K562 (cell line): ENCODE measurements around the gene HOXC10. TPM values are rescaled to one million over a fixed set of nuclear protein-coding genes. Genes with fewer than 3 reads are reported as not detected.

ENCODE experiments used
- ADNP ChIP-seq: fragments of 200-800 bp; sonication (Bioruptor generic); IDR thresholded peaks from 2 replicates; pipeline ENCODE4 v1.6.1; 2016; ENCODE audit warnings: missing genetic modification characterization, missing compliant biosample characterization
- BCLAF1 ChIP-seq, 2 experiments: fragments of 450-650 bp in 1 of 2; IDR thresholded peaks; 2 replicates each; pipeline ENCODE4 v1.6.1; 2011 to 2017; ENCODE audit warnings: low read depth in 2 of 2, antibody characterized with exemption in 1 of 2, borderline replicate concordance in 1 of 2, low read length in 1 of 2, mild to moderate bottlenecking in 1 of 2, mixed read lengths in 1 of 2; ENCODE audit not compliant: control insufficient read depth in 1 of 2
- GTF2F1 ChIP-seq: IDR thresholded peaks from 2 replicates; pipeline ENCODE4 v1.6.1; 2011; ENCODE audit warnings: low read depth, low read length, improper control_type of control experiment
- HMGXB4 ChIP-seq: sonication (generic); formaldehyde crosslinking; IDR thresholded peaks from 2 replicates; pipeline ENCODE4 v1.8.1; 2023; ENCODE audit warnings: mild to moderate bottlenecking, missing genetic modification reagents
- KLF16 ChIP-seq: IDR thresholded peaks from 2 replicates; pipeline ENCODE4 v1.6.1; 2016; ENCODE audit warnings: antibody characterized with exemption
- NFE2L1 ChIP-seq: fragments of 450-650 bp; IDR thresholded peaks from 2 replicates; pipeline ENCODE4 v1.6.1; 2016; ENCODE audit warnings: missing genetic modification characterization, low read depth, mild to moderate bottlenecking, missing compliant biosample characterization, moderate library complexity, borderline replicate concordance
- PBX2 ChIP-seq, 2 experiments: IDR thresholded peaks in 1 of 2; conservative IDR thresholded peaks in 1 of 2; 2 replicates each; pipeline ENCODE4 v1.6.1; 2016; ENCODE audit warnings: low read depth in 2 of 2, mild to moderate bottlenecking in 1 of 2, missing compliant biosample characterization in 1 of 2, missing genetic modification characterization in 1 of 2, moderate library complexity in 1 of 2
- RAD51 ChIP-seq: fragments of 450-650 bp; IDR thresholded peaks from 2 replicates; pipeline ENCODE4 v1.7.1; 2016; ENCODE audit warnings: low read depth, mild to moderate bottlenecking, borderline replicate concordance
- SMARCB1 ChIP-seq: IDR thresholded peaks from 2 replicates; pipeline ENCODE4 v1.6.1; 2011; ENCODE audit warnings: improper control_type of control experiment, low read depth; ENCODE audit not compliant: insufficient read length
- ZKSCAN3 ChIP-seq: fragments of 250-450 bp; sonication (Bioruptor Pico); IDR thresholded peaks from 2 replicates; pipeline ENCODE4 v1.4.0; 2020
- ZMIZ1 ChIP-seq, 2 experiments: fragments of 150-350 bp in 1 of 2; IDR thresholded peaks; 2 replicates each; pipeline ENCODE4 v1.6.1; 2012 to 2016; ENCODE audit warnings: low read depth in 2 of 2, low read length in 2 of 2, mild to moderate bottlenecking in 1 of 2, moderate library complexity in 1 of 2
- ZNF124 ChIP-seq: sonication (generic); formaldehyde crosslinking; IDR thresholded peaks from 2 replicates; pipeline ENCODE4 v1.8.1; 2022; ENCODE audit warnings: missing genetic modification reagents
- ZNF217 ChIP-seq: sonication (generic); formaldehyde crosslinking; IDR thresholded peaks from 2 replicates; pipeline ENCODE4 v1.8.0; 2022; ENCODE audit warnings: mild to moderate bottlenecking, missing genetic modification reagents
- ZNF23 ChIP-seq: fragments of 250-450 bp; sonication (Bioruptor Pico); IDR thresholded peaks from 2 replicates; pipeline ENCODE4 v1.4.0; 2020; ENCODE audit warnings: mild to moderate bottlenecking
- ZNF239 ChIP-seq: fragments of 250-450 bp; sonication (Bioruptor Pico); IDR thresholded peaks from 2 replicates; pipeline ENCODE4 v1.4.0; 2020; ENCODE audit warnings: mild to moderate bottlenecking
- polyA plus RNA-seq, 8 experiments: library from polyadenylated mRNA; depleted of rRNA in 4 of 8; stranded (reverse) in 5 of 8; unstranded in 3 of 8; fragments of >200 nt; fragmentation: Nextera tagmentation in 2 of 8; fragmentation: Illumina TruSeq in 1 of 8; extraction: Ambion mirVana in 2 of 8; extraction: Trizol in 1 of 8; gene quantifications; 2 replicates each; pipeline versions ENCODE4 v1.2.1 to v1.2.3, GENCODE V29; 2011 to 2014; ENCODE audit warnings: inconsistent platforms in 1 of 8, missing spikeins in 1 of 8
- total RNA-seq, 7 experiments: library from RNA; depleted of rRNA in 6 of 7; stranded (reverse); fragments of >200 nt in 6 of 7; fragmentation: Illumina TruSeq in 2 of 7; extraction: Trizol in 2 of 7; gene quantifications; 2 replicates each; pipeline versions ENCODE4 v1.2.1 to v1.2.3, GENCODE V29; 2011 to 2021; ENCODE audit warnings: low replicate concordance in 1 of 7

HOXC10 gene
- total and polyA plus RNA-seq, 9 of the 15 experiments (the other 6 are each of a cell fraction or from before 2014, with no cell fraction given): 0.13 to 0.77 (median 0.35) TPM; not detected in 2

- no peak for TF ChIP-seq ZNF124
- no peak for TF ChIP-seq NFE2L1 (tag)
- no peak for TF ChIP-seq KLF16
- no peak for TF ChIP-seq RAD51
- no peak for TF ChIP-seq ZMIZ1 (IDR thresholded peaks at IDR 0.05; ENCODE audit: low read depth in 2 of 2, low read length in 2 of 2)
- TF ChIP-seq ADNP: no peak
- no peak for TF ChIP-seq ZNF23 (CRISPR knock-in tag)
- TF ChIP-seq PBX2 (CRISPR knock-in tag; IDR thresholded peaks at IDR 0.05; ENCODE audit: low read depth): no peak
- no peak for TF ChIP-seq PBX2 (tag; conservative IDR thresholded peaks at IDR 0.05; ENCODE audit: low read depth)
- TF ChIP-seq GTF2F1: no peak
- TF ChIP-seq HMGXB4 (CRISPR knock-in tag): no peak
- TF ChIP-seq ZNF239 (CRISPR knock-in tag): no peak
- no peak for TF ChIP-seq BCLAF1 (IDR thresholded peaks at IDR 0.05; ENCODE audit: borderline replicate concordance in 1 of 2, control insufficient read depth in 1 of 2, low read depth in 2 of 2, low read length in 1 of 2)
- no peak for TF ChIP-seq ZNF217
- no peak for TF ChIP-seq ZKSCAN3 (CRISPR knock-in tag)
- no peak for TF ChIP-seq SMARCB1
These were observed 33.0 kb downstream of the HOXC10 start (continued) for GRCh38 chr12:54017878-54018467.
